GM23338 (cell line): ENCODE measurements around the gene GRK4. TPM values are rescaled to one million over a fixed set of nuclear protein-coding genes. Genes with fewer than 3 reads are reported as not detected.

Source experiments
- ETS1 ChIP-seq: IDR thresholded peaks from 2 replicates; pipeline ENCODE4 v1.6.1; 2016; ENCODE audit warnings: antibody characterized with exemption
- NANOG ChIP-seq: IDR thresholded peaks from 2 replicates; pipeline ENCODE4 v1.6.1; 2016; ENCODE audit warnings: antibody characterized with exemption, borderline replicate concordance
- REST ChIP-seq: IDR thresholded peaks from one replicate; pipeline ENCODE4 v1.6.1; 2018; ENCODE audit warnings: antibody characterized with exemption; ENCODE audit not compliant: unreplicated experiment
- STAT1 ChIP-seq: IDR thresholded peaks from one replicate; pipeline ENCODE4 v1.6.1; 2016; ENCODE audit warnings: antibody characterized with exemption; ENCODE audit not compliant: unreplicated experiment
- ZNF331 ChIP-seq: fragments of 250-450 bp; sonication (Bioruptor Pico); IDR thresholded peaks from 2 replicates; pipeline ENCODE4 v1.5.0; 2020; ENCODE audit warnings: low read depth, mild to moderate bottlenecking, moderate library complexity
- ZNF462 ChIP-seq: fragments of 250-450 bp; sonication (Bioruptor Pico); IDR thresholded peaks from 2 replicates; pipeline ENCODE4 v1.5.0; 2020; ENCODE audit warnings: mild to moderate bottlenecking, moderate library complexity
- polyA plus RNA-seq: library from polyadenylated mRNA; unstranded; fragments of >200 nt; fragmentation: Nextera tagmentation; extraction: Ambion mirVana; gene quantifications from 2 replicates; pipeline ENCODE4 v1.2.1, GENCODE V29; 2016
- total RNA-seq: library from RNA; depleted of rRNA; stranded (reverse); fragments of >200 nt; shearing (Covaris generic); gene quantifications from 2 replicates; pipeline ENCODE4 v1.2.3, GENCODE V29; 2014

Gene GRK4
- total and polyA plus RNA-seq, 2 experiments from 2014 or later = 1.3 to 1.4 TPM

GRCh38 chr4:3010577-3010976 lies 47.2 kb downstream of the GRK4 start (continued):
- no peak for TF ChIP-seq ZNF462 (CRISPR knock-in tag)
- TF ChIP-seq REST = no peak
- TF ChIP-seq STAT1 = no peak
- TF ChIP-seq ETS1 = no peak
- TF ChIP-seq ZNF331 (CRISPR knock-in tag) = no peak
- no peak for TF ChIP-seq NANOG
